GM18520 (cell line): ENCODE data around the gene ARID1B.

Experiments used
- ATAC-seq: cut with Tn5 transposase; IDR thresholded peaks from one replicate; pipeline ENCODE4 v1.9.1; 2021; ENCODE audit not compliant: unreplicated experiment

The ARID1B gene

GRCh38 chr6:156955494-156956183 lies 178.5 kb downstream of the ARID1B start:
- no peak for ATAC-seq

- no peak for ATAC-seq
These were observed 179.1 kb downstream of the ARID1B start for GRCh38 chr6:156956286-156956685.

GRCh38 chr6:156957931-156958547 lies 180.9 kb downstream of the ARID1B start:
- no peak for ATAC-seq

DNA sequence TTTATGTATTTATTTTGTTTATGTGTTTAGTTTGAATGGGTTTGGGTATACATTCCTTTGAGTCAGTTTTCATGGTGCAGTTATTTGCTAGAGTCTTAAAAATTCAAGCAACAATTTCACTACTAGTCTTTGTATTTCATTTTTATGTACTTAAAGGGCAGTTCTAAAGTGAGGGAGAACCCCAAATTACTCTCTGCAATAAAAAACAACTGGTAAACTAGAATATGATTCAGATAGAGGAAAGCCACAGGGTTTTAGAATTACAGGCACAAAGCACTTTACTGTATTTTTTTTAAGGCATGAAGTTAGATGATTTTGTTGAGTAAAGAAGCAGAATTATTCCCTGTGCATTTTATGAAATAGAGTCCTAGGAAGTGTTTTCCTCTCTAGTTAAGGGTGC lies 183.3 kb downstream of the ARID1B start:
- no peak for ATAC-seq

GRCh38 chr6:156961282-156961892 lies 184.2 kb downstream of the ARID1B start:
- ATAC-seq = no peak

GRCh38 chr6:156963712-156964700 lies 186.8 kb downstream of the ARID1B start:
- ATAC-seq = no peak

- ATAC-seq = no peak
These were observed 190.7 kb downstream of the ARID1B start for GRCh38 chr6:156967852-156968251.

GRCh38 chr6:156969233-156969632 lies 192.1 kb downstream of the ARID1B start:
- ATAC-seq = no peak

DNA sequence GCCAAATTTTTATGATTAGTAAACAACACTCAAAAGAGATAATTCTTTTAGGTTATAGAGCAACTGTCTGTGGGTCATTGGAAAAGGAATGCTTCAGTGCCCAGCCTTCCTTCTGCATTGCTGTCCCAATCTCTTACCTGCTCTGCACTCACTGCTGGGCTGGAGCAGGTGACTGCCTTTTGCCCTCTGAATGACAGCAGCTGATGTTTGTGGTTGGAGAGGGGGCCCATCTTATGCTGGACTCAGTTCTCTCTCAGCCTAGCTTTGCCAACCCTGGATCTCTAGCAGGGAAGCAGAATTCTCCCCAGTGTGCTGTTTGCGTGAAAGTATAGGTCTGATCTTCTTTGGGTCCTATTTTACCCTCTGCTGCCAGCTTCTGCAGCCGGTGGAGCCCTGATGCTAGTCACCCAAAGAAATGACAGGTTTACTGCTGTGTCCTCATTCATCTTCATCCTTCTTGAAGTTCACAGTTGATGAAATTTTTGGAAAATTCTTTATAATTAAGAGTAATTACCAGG lies 193.5 kb downstream of the ARID1B start:
- ATAC-seq = no peak

DNA sequence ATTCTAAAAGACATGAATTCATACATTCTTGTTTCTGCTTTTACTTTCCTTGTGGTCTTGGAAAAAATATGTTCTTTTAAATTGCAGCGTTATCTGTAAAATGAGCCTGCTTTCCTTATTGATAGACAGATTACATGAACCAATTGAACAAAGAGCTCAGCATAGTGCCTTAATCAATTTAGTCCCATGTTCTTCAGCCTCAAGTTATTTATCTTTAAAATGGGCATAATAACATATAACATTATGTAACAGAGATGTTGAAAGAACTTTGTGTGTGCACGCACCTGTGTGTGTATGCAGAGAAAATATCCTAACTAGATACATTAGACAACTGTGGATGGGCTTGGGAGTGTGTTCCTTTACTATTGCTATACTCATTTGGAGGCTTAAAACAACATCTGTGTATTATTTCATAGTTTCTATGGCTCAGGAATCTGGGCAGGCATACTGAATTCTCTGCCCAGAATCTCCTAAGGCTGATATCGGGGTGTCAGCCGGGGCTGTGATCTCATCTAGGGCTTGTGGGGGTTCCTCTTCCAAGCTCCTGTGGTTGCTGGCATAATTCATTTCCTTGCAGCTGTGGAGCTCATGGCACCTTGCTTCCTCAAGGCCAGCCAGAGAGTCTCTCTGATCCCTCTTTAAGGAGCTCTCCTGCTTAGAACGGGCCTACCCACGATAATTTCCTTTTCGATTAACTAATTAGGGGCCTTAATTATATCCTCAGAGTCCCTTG lies 194.1 kb downstream of the ARID1B start:
- no peak for ATAC-seq

- ATAC-seq = no peak
These were observed 195.0 kb downstream of the ARID1B start for GRCh38 chr6:156972145-156972544.

DNA sequence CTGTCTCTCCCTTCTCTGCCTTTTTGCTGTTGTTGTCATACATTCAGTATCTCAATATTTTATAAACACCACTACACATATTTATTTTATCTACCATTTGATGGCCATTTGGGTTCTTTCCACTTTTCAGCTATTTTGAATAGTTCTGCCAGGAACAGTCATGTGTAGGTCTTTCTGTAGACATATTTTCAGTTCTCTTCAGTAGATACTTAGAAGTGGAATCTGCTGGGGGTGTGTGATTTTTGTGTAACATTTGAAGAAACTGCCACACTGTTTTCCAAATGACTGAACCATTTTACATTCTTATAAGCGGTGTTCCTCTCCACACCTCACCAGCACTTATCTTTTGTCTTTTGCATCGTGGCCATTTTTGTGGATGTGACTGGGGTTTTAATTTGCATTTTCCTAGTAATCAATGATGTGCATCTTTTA lies 197.7 kb downstream of the ARID1B start:
- no peak for ATAC-seq

DNA sequence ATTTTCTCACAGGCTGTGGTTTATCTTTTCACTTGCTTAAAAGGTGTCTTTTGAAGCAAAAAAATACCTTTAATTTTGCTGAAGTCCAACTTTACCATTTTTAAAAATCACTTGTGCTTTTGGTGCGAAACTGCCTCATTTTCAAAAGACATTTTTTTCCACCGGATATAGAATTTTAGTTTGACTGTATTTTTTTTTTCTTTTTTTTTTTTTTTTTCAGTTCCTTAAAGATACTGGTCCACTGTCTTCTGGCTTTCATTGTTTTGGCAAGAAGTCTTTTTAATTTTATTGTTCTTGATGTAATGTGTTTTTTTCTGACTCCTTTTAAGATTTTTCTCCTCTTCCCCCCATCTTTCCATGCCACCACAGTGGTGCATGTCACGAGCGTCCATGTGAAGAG lies 198.2 kb downstream of the ARID1B start:
- ATAC-seq = no peak

GRCh38 chr6:156976216-156977127 lies 199.3 kb downstream of the ARID1B start:
- no peak for ATAC-seq

DNA sequence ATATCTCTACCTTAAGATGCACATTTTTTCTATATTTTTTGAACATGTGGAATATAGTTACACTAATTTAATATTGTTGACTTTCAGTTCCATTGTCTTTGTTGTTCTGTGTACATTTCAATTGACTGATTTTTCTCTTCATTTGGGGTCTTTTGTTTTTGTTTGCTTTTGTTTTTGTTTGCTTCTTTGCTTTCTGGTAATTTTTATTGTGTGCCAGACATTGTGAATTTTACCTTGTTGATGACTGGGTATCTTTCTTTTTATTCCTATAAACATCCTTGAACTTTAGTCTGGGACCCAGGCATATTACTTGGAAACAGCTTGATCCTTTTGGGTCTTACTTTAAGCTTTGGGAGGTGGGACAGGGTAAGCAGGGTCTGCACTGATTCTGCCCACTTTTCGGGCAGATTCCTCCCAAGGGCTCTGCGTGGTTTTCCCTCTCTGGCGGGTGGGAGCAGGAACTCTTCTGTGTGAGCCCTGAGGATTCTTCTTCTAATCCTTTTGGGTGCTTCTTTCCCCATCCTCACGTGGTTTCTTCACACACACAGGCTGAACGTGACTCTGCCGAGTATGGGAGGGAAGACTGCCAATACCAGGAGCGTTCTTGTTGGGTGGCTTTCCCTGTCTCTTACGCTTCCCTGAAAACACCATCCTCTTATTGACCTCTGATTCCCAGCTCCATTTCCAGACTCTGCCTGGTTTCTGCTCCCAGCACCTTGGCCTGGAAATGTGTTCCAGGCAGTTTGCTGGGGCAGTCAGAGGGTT lies 200.5 kb downstream of the ARID1B start:
- no peak for ATAC-seq

DNA sequence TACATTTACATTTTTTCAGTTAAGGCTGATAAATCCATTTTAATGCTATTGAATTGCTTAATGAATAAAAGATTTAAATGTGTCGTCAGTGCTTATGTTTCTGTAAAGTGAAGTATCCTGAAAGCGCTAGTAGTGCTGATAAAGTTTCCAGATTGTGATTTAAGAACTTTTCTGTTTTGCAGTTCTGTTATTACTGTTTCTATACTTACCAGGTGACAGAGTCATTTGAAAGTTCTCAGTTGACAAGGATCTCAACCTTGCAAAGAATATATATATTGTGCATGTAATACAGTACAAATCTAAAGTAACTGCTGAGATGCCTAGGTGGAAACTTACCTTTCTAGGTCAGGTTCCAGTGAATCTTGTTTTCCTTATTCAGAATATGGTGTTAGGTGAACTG lies 201.8 kb downstream of the ARID1B start:
- ATAC-seq = no peak

DNA sequence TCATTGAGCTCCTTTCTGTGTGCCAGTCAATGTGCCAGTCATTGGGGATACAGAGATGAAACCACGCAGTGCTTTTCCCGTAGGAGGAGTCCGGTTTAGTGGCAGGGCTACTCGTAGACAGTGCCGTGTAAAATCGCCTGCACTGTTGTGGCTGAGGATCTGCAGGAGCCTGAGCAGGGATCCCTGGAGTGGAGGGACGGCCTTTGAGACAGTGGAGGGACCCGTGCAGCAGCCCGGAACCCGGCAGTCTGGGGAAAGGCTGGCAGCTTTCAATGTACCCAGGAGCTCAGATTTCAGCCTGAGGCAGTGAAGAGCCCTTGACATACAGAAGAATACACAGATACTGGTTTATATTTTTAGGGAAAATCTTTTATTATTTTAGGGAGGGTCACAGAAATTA lies 203.3 kb downstream of the ARID1B start:
- no peak for ATAC-seq

- no peak for ATAC-seq
These were observed 203.8 kb downstream of the ARID1B start for GRCh38 chr6:156980948-156981347.

DNA sequence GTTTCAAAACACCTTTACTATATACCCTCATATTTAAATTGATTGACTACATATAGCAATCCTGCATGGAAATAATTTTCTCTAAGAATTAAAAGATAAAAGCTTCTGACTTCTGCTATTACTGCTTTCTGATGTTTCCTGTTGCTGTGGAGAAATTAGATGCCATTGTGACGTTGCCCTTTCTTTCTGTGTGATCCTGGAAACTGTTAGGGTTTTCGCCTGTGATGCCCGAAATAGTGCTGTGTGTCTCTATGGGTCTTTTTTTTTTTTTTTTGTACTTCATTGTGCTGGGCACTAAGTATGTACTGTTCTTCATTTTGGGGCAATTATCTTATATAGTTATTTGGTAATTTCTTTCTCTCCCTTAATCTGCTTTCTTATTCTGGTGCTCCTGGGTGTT lies 205.0 kb downstream of the ARID1B start:
- no peak for ATAC-seq
